CD4-positive, alpha-beta T cell treated with Interleukin-15 for 1 hour (primary cell): ENCODE results near the gene KCNIP1.

Experiments used
- DNase-seq: peaks from one replicate; pipeline ENCODE4 v3.0.0-alpha.2; 2020

KCNIP1 gene

DNA sequence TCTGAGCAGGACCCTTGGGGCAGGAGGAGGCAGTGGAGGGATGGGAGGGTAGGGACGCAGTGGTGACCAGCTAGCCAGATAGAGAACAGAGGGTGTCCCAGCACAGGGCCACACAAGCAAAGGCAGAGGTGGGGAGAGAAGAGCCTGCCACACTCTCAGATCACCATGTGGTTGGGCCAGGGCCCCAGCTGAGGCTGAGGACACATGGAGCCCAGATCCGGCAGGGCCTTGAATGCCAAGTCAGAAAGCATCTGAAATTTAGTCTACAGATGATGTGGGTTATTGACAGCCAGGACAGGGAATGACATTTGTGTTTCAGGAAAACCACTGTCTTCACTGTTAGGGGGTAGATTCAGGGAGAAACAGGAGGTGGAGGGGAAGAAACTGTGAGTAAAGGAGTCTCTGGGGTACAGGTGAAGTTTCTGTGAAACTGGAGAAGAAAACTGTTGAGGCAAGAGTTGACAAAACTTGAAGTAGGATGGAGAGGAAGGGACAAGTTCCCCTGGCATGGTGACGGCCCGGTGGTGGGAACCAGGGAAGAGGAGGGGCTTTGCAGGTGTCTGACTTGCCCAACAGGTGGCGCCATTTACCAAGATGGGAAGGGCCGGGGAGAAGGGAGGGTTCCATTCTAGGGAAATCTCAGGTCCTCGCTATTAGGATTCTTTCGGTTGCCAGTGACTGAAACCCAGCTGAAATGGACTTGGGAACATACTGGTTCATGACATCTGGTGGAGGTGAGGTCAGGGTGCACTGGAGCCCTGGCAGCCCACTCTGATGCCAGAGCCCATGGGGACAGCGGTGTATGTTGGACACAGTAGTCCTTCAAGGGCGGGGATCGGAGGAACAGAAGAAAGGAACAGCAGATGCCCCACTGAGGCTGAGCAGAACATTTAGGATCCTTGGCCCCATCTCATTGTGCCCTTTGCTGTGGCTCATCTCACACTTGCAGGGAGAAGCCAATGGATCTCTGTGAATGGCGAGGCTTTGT lies 100.1 kb downstream of the KCNIP1 start:
- DNase-seq: no peak

DNA sequence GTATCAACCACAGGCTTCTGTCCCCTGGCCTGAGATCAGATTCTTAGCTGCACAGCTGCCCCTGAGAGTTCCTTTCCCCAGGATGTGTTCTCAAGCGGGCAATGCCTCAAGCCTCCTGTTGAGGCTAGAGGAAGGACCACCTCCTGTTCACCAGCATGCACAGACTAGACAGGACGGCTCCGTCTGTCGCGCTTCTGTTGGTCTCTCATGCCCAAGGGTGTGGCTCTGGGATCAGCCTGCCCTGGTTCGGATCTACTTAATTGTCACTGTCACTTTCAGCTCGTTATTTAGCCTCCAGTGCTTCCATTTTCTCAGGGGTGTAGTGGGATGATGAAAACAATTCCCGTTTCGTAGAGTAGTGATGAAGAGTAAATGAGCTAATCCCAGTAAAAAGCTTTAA lies 103.1 kb downstream of the KCNIP1 start:
- DNase-seq: no peak

DNA sequence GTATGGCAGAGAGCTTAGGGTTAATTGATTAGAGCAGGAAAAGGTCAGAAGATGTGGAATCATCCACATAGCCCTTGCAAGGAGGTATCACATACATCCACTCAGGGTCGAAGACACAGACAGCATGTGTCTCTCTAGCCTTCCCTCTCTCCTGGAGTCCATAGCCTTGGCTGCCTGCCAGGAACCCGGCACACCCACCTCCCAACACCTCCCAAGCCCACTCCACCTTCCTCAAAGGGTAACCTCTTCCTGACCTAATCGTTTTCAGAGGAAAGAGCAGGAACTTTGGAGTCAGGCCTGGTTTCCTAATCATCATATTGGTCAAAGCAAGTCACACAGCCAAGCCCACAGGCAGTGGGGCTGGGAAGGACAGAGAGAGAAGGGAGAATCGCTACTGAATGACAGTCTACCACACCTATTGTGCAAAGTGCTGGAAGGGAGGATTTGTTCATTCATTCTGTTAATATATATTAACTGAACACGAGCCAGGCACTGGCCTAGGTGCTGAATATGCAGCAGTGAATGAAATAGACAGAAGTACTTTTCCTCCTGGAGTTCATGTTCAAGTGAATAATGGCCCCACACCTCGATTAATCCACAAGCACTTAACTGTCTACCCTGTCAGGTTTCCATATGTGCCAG lies 107.8 kb downstream of the KCNIP1 start:
- no peak for DNase-seq

DNA sequence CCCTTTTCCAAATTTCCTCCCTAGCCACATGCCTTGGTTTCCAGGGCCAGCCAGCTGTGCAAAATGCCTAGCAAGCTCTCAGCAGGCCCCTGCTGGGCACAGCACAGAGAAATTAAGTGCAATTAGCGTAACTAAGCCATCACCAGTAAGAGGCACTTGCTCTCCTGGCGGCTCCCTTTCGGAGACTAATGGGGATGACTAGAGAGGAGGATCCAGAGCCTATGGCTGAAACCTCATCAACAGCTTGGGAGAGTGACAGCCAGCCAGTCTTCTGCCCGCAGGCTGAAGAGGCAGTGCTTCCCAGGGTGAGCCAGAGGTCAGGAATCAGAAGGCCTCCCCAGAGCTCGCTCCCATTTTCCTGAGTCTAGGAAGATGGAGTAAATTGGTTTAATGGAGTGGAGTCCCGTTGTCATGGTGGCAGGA lies 108.4 kb downstream of the KCNIP1 start:
- no peak for DNase-seq

DNA sequence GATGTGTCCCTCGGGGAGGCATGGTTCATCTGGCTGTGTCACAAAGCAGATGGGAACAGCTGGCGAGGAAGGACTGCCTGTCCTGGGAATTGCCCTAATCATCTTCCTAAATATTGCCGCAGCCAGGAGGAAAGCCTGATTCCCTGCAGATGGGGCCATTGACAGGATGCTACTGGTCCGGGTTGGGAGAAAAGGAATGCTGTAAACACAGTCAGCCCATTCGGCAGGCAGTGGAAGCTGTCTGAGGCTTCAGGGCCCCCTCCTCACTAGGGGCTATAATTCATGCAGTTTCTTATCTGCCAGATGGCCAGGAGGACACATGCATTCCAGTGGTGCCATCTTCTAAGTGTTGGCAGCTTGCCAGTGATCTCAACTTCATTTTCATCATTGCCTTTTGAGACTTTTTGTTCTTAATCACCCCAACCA lies 110.3 kb downstream of the KCNIP1 start:
- no peak for DNase-seq

DNA sequence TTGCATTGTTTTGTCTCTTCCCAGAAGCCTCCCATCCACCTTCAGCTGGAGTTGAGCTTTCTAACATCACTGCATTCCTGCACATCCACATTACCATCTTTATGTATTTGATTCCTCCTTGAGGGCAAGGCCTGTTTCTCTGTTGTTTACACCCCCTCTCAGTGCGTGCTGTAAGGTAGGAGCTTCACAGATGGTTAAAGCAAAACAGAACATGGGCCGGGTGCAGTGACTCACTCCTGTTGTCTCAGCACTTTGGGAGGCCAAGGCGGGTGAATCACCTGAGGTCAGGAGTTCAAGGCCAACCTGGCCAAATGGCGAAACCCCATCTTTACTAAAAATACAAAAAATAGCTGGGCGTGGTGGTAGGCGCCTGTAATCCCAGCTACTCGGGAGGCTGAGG lies 110.9 kb downstream of the KCNIP1 start:
- no peak for DNase-seq

DNA sequence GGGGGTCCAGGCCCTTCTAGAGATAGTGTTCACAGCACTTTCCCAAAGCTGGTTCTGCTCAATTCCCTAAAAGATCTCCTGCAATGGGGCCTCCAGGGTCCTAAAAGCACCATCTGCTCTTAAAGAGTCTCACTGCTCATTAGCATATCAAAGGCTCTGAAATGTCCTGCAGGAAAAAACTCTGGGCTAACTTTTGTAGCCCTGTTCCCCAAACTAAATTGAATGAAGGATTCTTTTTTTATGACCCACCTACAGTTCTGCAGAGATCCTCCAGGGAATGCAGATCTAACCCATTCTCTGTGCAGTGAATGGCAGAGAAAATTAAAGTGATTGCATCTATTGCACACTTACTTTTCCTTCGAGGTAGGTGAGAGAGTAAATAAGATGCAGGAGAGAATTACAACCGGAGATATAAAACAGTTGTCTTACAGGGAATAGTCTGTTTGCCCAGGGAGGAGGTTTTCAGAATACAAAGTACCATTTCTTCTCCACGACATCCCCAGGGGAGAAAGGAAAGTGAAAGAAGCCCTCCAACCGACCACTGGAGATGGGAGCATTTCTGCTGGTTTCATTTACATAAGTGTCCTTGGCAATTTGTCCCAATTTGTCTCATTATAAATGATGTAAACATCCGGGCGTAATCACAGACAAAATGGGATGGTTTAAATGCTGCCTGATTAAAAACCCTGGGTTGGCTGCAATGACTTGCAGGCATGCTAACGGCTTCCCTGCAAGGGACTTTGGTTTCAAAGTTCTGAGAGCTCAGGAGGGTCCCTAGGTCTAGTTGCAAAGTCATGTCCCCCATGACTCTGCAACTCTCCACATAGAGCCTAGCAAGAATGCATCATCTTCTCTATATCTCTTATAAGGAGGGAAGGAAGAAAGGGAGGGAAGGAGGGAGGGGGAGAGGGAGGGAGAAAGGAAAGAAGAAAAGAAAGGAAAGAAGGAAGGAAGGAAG lies 114.0 kb downstream of the KCNIP1 start:
- DNase-seq: no peak

DNA sequence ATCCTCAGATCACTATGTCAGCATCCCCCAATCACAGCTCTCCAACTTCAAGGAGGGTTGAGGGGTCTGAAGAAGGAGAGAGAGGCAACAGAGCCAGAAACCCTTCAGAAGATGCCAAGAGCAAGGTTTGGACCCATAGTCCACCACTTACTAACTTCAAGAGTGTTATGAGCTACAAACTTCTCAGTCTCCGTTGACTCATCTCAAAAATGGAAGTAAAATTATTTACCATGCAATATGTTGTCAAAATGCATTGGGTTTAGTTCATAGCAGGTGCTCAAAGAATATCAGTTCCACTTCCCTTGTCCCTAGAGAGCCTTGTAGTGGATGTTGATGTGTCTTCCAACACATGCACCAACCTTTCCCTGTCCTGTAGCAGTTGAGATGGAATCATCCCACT lies 116.0 kb downstream of the KCNIP1 start:
- no peak for DNase-seq

DNA sequence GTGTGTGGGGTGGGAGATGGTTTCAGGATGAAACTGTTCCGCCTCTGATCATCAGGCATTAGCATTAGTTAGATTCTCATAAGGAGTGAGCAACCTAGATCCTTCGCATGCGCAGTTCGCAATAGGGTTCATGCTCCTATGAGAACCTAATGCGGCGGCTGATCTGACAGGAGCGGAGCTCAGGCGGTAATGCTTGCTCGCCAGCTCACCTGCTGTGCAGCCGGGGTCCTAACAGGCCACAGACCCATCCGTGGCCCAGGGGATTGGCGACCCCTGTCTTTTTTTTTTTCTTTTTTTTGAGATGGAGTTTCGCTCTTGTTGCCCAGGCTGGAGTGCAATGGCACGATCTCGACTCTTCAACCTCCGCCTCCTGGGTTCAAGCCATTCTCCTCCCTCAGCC lies 119.1 kb downstream of the KCNIP1 start:
- DNase-seq: no peak

DNA sequence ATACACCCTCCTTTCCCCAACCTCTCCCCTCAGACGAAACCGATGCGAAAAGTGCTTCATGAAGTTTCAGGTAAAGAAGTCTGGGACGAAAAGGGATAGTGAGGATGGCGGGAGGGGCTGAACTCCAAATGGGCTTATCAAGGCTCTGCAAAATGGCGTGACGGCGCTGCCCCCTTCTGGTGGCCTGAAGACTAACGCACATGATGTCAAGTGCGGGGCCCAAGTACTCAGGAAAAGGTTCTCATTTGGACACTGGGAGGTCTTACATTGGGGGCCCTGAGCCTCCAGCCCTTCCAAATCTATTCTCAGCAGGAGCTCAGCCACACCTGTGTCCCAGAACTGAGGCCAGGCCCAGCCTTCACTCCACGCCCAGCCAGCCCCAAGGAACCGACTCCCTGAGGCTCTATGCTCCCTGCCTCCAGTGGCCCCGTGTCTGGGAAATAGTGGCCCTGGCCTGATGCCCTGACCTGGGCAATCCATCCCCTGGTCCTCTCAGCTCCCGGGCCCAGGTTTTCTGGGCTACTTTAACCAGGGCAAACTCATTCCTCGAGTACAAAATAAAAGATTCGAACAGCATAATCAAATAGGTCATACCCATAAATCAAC lies 119.9 kb downstream of the KCNIP1 start:
- DNase-seq: no peak

DNA sequence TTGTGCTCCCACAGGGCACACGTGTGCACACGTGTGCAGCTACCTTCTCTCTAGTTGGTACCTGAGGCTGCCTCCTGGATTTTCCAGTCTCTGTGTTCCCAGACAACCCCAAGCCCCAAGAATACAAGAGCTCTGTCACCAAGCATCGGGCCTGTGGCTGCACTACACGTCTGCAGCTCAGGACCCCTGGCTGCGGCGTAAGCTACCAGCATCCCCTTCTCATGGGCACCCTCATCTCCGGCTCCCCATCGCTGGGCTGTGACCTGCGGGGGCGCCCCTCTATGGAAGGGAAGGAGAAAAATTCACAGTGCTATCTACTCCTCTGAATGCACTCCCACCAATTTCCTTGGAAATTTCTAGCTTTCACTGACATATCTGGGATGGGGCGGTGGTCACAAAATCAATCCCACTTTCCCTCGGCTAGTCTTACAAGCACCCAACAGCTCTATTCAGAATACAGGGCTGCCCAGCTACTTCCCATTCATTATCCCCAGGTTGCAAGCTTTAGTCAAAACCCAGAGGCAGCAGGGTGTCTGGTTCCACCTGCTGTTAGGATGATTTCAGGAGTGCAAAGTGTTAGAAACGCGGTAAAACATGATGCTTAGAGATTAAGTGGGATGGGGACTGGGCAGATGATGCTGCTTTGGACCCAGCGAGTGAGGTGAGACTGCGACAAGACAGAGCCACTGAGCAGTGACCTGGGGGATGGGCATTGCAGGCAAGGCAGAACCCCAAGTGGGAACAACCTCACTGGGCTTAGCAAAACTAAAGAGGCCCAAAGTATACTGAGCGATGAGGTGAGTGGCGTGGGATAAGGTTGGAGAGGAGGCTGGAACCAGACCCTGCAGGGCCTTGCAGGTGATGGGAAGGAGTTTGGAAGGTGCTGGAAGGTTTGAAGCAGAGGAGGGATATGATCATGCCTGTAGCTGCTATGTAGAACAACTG lies 121.7 kb downstream of the KCNIP1 start:
- DNase-seq: peak; percentile 11

DNA sequence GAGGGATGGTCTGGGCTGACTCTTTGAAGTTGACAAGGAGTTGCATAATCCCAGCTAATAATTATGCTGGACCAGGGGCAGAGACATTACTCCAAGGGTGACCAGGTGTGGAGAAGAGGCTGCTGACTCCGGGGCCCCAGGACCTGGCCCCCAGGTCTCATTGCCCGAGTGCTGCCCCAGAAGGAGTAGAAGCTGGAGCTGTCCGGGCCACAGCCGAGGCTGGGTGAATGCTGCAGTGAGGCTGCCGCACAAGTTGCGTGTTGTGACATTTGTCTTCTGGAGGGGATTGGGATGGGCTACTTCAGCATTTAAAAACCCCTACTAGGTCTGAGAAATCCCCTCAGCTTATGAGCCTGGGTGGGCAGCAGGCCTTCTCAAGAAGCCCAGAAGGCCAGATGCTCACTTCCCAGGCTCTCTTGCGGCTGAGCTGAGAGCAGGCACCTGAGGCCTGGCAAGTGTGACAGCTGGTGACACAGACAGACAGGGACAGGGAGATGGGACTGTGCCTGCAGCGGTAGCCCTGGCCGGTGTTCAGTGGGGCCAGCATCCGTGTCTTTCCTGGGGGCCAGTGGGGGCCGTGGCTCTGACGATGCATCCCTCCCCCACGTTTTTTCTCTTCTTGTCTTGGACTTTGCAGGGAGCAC lies 122.8 kb downstream of the KCNIP1 start:
- DNase-seq: peak; percentile 1

DNA sequence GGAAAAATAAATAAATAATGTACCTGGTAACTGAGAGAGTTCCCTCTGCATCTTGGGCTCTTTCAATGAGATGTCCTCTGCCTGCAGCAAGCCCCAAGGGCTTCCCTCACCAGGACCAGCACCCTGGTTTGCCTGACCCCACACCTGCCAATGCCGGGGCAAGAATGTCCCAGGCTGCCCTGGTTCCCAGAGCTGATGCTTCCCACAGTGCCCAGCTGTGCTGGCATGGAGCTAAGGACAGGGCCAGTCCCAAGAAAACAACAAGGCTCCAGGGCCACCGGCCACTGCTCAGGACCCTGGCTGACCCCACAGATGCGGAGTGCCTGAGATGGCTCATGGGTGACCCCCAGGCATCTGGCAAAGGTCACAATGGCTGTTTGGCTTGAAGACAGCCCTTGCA lies 123.5 kb downstream of the KCNIP1 start:
- peak; percentile 14 for DNase-seq

DNA sequence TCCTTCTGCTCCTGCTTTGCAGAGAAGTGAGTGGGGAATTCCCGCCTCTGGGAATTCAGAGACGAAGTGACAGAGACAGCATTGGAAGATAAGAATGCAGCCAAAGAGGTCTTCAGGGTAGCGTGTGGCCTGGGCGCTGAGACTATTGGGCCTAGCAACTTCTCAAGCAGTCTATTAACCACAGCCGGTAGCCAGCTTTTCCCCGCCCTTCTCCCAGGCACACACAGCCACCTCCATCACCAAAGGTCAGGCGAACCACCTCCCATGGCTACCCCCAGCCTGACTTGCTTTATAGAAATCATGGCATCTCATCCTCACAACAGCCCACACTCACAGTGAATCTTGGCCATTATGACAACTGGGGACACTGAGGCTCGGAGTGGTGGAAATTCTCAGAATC lies 124.2 kb downstream of the KCNIP1 start:
- DNase-seq: no peak

DNA sequence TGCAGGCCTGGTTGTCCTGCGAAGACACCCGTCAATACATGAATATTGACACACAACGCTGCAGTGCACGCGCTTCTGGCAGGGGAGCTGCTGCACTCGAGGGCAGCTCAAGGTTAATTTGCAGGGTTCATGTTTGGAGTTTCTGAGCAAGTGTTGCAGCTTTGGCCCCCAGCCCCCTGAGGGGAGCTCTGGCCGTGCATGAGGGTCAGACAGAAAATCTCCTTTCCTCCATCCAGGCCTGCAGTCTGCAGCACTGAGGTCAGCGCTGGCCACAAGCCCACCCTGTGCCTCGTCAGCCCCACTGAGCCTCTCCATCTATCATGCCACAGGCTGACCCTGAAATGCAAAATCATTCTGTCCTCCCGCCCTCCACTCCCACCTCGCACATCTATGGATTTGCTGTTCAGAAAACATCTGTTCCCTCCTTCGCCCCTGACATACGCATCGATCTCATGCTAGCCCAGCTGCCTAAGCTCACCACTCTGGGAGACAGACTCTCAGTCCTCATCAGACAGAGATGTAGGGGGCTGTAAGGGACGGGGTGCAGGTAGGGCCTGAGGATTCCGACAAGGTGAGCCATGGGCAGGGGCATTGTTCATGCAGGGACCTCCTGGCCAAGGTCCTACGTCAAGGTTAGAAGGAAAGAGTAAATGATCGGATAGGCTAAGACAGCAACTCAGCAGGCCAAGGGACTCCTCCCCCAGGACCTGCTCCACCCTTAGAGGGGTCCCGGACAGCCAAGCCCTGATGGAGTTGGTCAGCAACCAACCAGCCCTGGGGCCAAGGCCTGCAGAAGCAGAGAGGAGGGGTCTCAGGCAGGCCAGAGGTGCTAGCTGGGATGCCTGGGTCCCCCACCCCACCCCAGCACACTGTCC lies 125.1 kb downstream of the KCNIP1 start:
- DNase-seq: no peak

DNA sequence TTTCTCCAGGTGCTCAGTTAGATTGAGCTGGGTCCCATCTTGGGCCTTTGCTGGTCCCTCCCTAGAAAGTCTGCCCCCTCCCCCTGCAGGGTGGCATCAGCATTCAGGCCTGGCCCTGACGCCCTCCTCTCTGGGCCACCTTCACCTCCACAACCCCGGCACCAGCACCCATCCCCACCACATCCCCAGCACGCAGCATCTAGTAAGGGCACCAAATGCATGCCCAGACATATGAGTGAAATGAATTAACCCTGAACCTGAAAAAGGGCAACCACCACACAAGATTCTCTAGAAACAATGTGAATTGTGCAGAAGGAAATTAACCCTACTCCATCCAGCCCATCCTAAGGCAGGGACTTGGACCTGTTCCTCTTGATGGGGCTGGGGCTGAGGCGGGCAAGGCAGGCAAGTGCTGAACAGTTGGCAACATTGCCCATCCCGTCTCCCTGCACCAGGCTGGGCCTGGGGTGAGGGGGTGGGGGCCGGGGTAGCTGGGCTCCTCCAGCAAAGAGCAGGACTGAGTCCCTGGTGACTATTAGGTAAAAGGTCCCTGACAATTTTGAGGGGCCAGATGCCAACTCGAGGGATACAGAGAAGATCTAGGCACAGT lies 125.9 kb downstream of the KCNIP1 start:
- no peak for DNase-seq

DNA sequence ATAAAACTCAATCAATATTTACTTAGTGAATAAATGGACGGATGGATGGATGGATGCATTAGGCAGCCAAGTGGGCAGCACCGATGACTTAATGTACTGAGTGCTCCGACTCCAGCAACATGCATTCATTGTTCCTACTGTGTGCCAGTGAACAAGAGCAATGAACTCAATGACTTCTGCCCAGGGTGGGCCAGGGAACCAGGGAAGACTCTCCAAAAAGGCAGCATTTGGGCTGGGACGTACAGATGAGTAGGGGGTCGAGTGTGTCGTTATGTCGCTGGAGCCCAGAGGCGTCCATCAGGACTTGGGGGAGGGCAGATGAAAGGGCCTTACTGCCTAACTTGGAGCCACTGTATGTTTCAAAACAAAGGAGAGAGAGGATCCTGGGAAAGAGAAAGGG lies 126.4 kb downstream of the KCNIP1 start:
- DNase-seq: no peak

DNA sequence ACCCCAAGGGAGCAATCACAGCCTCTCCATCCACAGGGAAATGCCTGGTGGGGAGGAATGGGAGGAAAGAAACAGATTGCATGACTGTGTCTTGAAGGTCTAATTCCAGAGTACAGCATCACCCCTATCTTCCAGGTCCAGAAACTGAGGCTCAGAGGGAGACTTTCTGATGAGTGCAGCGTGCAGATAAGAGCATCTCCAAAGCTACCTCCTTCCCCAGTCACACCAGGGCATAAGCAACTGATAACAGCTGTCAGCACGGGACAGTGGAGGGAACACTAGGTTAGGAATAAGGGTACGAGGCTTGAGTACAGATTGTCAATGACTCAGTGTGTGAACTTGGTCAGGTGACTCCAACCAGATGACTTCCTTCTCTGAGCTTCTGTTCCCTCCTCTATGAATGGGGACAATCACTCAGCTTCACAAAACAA lies 126.9 kb downstream of the KCNIP1 start:
- DNase-seq: no peak

DNA sequence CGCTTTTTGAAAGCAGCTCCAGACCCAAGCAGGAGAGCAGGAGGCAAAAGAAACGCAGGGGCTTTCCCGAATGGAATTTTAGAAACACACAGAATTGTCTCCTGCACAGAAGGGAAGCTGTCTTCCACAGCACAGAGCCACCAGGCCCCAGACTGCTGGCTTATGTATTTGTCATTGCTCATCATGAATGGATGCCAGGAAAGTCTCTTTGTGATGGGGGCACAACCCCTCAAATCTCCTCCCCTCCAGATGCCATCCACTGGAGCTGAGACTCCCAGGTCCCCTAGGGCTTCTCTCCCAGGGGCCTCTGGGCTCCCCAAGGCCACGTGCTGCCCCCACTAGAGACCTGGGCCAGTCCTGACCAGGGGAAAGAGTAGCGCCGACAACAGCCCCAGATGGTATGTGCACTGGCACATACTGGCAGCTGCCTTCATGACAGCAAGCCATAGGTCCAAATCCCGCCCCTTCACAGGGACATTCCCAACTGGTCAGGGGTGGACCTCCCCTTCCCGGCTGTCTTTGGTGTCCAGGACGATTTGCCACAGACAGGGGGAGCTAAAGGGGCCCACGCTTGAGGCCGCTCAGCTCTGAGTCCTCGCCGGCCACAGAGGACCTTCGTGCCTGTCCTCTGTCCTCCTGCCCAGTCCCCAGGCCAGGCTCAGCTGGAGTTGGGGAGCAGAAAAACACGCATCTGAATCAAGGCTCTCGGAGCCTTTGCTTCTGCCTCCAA lies 127.8 kb downstream of the KCNIP1 start:
- DNase-seq: no peak
